ENCODE results near the gene KNG1.

The KNG1 gene

GRCh38 chr3:186757214-186757613 lies 40.1 kb downstream of the KNG1 start:
- TF ChIP-seq CTCF (conservative IDR thresholded peaks at IDR 0.05; ENCODE audit: low read length) = no peak
- DNase-seq (ENCODE audit: low read depth) = no peak
- H3K4me3 ChIP-seq (ENCODE audit: low read length) = no peak overlapping the region

GRCh38 chr3:186757686-186758220 lies 40.6 kb downstream of the KNG1 start:
- no peak for TF ChIP-seq CTCF (conservative IDR thresholded peaks at IDR 0.05; ENCODE audit: low read length)
- DNase-seq (ENCODE audit: low read depth) = no peak
- H3K4me3 ChIP-seq (ENCODE audit: low read length) = no peak overlapping the region

GRCh38 chr3:186759231-186759930 lies 42.2 kb downstream of the KNG1 start:
- H3K4me3 ChIP-seq (ENCODE audit: low read length) = no peak overlapping the region
- DNase-seq (ENCODE audit: low read depth) = no peak
- TF ChIP-seq CTCF (conservative IDR thresholded peaks at IDR 0.05; ENCODE audit: low read length) = no peak

- no peak for DNase-seq (ENCODE audit: low read depth)
- TF ChIP-seq CTCF (conservative IDR thresholded peaks at IDR 0.05; ENCODE audit: low read length) = no peak
- no peak overlapping the region for H3K4me3 ChIP-seq (ENCODE audit: low read length)
These were observed 43.1 kb downstream of the KNG1 start for GRCh38 chr3:186760141-186760833.

GRCh38 chr3:186760897-186761447 lies 43.8 kb downstream of the KNG1 start:
- DNase-seq (ENCODE audit: low read depth) = no peak
- no peak for TF ChIP-seq CTCF (conservative IDR thresholded peaks at IDR 0.05; ENCODE audit: low read length)
- no peak overlapping the region for H3K4me3 ChIP-seq (ENCODE audit: low read length)

- no peak for TF ChIP-seq CTCF (conservative IDR thresholded peaks at IDR 0.05; ENCODE audit: low read length)
- no peak for DNase-seq (ENCODE audit: low read depth)
- peak overlapping the region; percentile 55 for H3K4me3 ChIP-seq (ENCODE audit: low read length)
These were observed 55.1 kb downstream of the KNG1 start for GRCh38 chr3:186772281-186772694.

Measured in AG10803 (cell line).